Stomach (tissue), 4 donors: ENCODE data around the gene PPP2R2C.

Experiments
- CTCF ChIP-seq, 7 experiments: fragments of 450-650 bp in 4 of 7; fragments of 200-600 bp in 3 of 7; sonication (generic) in 3 of 7; IDR thresholded peaks; one replicate each; pipeline ENCODE4 v1.5.1; 2016 to 2019; ENCODE audit warnings: antibody characterized with exemption in 7 of 7, control low read depth in 2 of 7, mild to moderate bottlenecking in 1 of 7
- POLR2A ChIP-seq, 4 donors: fragments of 450-650 bp; IDR thresholded peaks; one replicate each; pipeline ENCODE4 v1.6.1; 2016; ENCODE audit warnings: antibody characterized with exemption in 4 of 4, control low read depth in 2 of 4, mild to moderate bottlenecking in 1 of 4, moderate library complexity in 1 of 4
- POLR2AphosphoS5 ChIP-seq, 3 donors: sonication (generic); formaldehyde crosslinking; IDR thresholded peaks; one replicate each; pipeline ENCODE4 v1.6.1; 2016; ENCODE audit warnings: antibody characterized with exemption in 3 of 3

GRCh38 chr4:6474705-6475457 lies 2.5 kb upstream of the PPP2R2C start:
- TF ChIP-seq CTCF (IDR thresholded peaks at IDR 0.05): no peak
- no peak for TF ChIP-seq POLR2AphosphoS5 (IDR thresholded peaks at IDR 0.05)
- no peak for TF ChIP-seq POLR2A (IDR thresholded peaks at IDR 0.05)
